Tibial nerve (tissue), 4 donors: ENCODE measurements around the gene XPO5. TPM values are rescaled to one million over a fixed set of nuclear protein-coding genes. Genes with fewer than 3 reads are reported as not detected.
"Not testable (repeated sequence)": the region's sequence is repeated elsewhere in the genome, so short reads cannot be mapped to it uniquely, and the experiment has no call there.

Source experiments
- DNase-seq, 2 donors: peaks; one replicate each; pipeline ENCODE4 v3.0.0-alpha.2; 2019; ENCODE audit warnings: low spot score in 2 of 2
- H3K27ac ChIP-seq, 4 donors: fragments of 200-600 bp; sonication (generic) in 3 of 4; one replicate each; pipeline ENCODE4 v1.5.1; 2017 to 2019; ENCODE audit warnings: mild to moderate bottlenecking in 1 of 4
- H3K27me3 ChIP-seq, 2 donors: fragments of 200-600 bp; sonication (generic) in 1 of 2; one replicate each; pipeline versions ENCODE4 v1.5.1 to v1.6.0; 2017 to 2019
- H3K36me3 ChIP-seq, 3 donors: fragments of 200-600 bp; sonication (generic); one replicate each; pipeline ENCODE4 v1.5.1; 2018 to 2019
- H3K4me1 ChIP-seq, 4 donors: fragments of 200-600 bp; sonication (generic) in 3 of 4; one replicate each; pipeline ENCODE4 v1.5.1; 2017 to 2019
- H3K4me3 ChIP-seq, 4 donors: fragments of 200-600 bp; sonication (generic) in 3 of 4; one replicate each; pipeline ENCODE4 v1.5.1; 2017 to 2019; ENCODE audit warnings: mild to moderate bottlenecking in 1 of 4, moderate library complexity in 1 of 4
- H3K9me3 ChIP-seq, 4 donors: fragments of 200-600 bp; sonication (generic) in 3 of 4; one replicate each; pipeline ENCODE4 v1.5.1; 2017 to 2019
- EP300 ChIP-seq, 2 donors: sonication (generic); formaldehyde crosslinking; IDR thresholded peaks; one replicate each; pipeline ENCODE4 v1.6.1; 2017; ENCODE audit warnings: antibody characterized with exemption in 2 of 2, mild to moderate bottlenecking in 1 of 2
- POLR2A ChIP-seq, 2 donors: fragments of 450-650 bp; IDR thresholded peaks; one replicate each; pipeline ENCODE4 v1.6.1; 2017; ENCODE audit warnings: antibody characterized with exemption in 2 of 2, mild to moderate bottlenecking in 2 of 2, moderate library complexity in 2 of 2
- WGBS, 2 donors: methylation state at CpG; one replicate each; pipeline ENCODE4 v1.1.5; 2018; 5-methylcytosine and 5-hydroxymethylcytosine counted together
- total RNA-seq, 4 donors: library from RNA; depleted of rRNA; stranded (reverse); fragments of >200 nt; gene quantifications; one replicate each; pipeline ENCODE4 v1.1.0, GENCODE V29; 2016
- TF ChIP-seq, protein P1 (sequence below), 5 experiments: fragments of 200-600 bp in 3 of 5; fragments of 450-650 bp in 2 of 5; sonication (generic) in 3 of 5; IDR thresholded peaks; one replicate each; pipeline ENCODE4 v1.5.1; 2016 to 2019; ENCODE audit warnings: antibody characterized with exemption in 5 of 5, mild to moderate bottlenecking in 3 of 5, moderate library complexity in 2 of 5

The XPO5 gene
- total RNA-seq, 4 donors from 2014 or later = 12.5 to 38.3 (median 32.8) TPM

DNA sequence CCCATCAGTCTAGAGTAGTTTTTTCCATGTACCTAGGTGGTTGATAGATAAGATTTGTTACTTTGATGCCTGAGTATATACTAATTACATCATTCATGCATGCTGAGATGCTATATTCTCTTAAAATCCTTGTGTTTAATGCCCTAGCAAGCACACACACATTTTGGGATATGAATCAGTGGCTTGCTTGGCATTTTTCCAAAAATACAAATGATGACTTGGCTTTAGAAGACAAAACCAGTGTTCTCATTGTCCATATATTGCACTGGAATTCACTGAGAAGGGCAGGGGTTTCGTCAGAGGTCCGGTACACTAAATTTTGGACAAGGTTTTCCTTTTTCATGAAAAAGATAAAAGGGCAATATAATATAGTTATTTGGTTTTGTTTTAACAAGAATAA is 28.3 kb upstream of the XPO5 start:
- H3K27me3 ChIP-seq = no peaks in the 10 kb centered on the region
- no peak for TF ChIP-seq EP300 (IDR thresholded peaks at IDR 0.05)
- H3K9me3 ChIP-seq = no peaks in the 10 kb centered on the region
- DNase-seq = no peak
- no peak overlapping the region for H3K4me3 ChIP-seq
- H3K36me3 ChIP-seq = peaks cover 0 to 68% (median 7%) of the 10 kb centered on the region in 3 donors
- H3K27ac ChIP-seq = no peak overlapping the region
- WGBS, 2 donors = 47 to 78% methylated on average over 2 of the region's 2 CpGs
- H3K4me1 ChIP-seq = peaks cover 0 to 14% (median 0%) of the 10 kb centered on the region in 4 donors

DNA sequence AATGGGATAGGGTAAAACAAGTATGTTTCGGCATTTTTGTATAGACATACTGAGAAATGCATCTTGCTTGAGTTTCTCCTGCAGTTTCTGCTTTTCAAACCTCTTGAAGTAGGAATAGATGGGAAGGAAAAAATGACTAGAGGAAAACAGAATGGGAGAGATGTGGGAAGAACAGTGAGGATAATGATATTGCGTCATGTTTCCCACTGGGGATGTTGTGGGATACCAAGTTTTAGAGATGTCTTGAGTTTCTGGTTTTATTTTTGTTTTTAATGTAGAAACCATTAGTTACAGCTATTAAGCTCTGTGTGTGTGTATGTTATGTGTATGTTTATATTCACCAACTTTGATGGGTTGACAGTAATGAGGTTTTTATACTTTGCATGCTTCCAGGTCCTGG is 24.8 kb upstream of the XPO5 start:
- TF ChIP-seq POLR2A (IDR thresholded peaks at IDR 0.05) (no peak), EP300 (IDR thresholded peaks at IDR 0.05) (no peak)
- TF ChIP-seq, protein P1, sequence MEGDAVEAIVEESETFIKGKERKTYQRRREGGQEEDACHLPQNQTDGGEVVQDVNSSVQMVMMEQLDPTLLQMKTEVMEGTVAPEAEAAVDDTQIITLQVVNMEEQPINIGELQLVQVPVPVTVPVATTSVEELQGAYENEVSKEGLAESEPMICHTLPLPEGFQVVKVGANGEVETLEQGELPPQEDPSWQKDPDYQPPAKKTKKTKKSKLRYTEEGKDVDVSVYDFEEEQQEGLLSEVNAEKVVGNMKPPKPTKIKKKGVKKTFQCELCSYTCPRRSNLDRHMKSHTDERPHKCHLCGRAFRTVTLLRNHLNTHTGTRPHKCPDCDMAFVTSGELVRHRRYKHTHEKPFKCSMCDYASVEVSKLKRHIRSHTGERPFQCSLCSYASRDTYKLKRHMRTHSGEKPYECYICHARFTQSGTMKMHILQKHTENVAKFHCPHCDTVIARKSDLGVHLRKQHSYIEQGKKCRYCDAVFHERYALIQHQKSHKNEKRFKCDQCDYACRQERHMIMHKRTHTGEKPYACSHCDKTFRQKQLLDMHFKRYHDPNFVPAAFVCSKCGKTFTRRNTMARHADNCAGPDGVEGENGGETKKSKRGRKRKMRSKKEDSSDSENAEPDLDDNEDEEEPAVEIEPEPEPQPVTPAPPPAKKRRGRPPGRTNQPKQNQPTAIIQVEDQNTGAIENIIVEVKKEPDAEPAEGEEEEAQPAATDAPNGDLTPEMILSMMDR (IDR thresholded peaks at IDR 0.05) = no peak
- Histone ChIP-seq H3K36me3 (peaks cover 0 to 73% (median 7%) of the 10 kb centered on the region in 3 donors), H3K9me3 (no peaks in the 10 kb centered on the region), H3K27me3 (no peaks in the 10 kb centered on the region), H3K4me1 (peaks cover 0 to 7% (median 0%) of the 10 kb centered on the region in 4 donors), H3K27ac (no peak overlapping the region), H3K4me3 (no peak overlapping the region)
- DNase-seq = no peak
- 92 to 95% methylated on average over 2 of the region's 2 CpGs for WGBS, 2 donors

DNA sequence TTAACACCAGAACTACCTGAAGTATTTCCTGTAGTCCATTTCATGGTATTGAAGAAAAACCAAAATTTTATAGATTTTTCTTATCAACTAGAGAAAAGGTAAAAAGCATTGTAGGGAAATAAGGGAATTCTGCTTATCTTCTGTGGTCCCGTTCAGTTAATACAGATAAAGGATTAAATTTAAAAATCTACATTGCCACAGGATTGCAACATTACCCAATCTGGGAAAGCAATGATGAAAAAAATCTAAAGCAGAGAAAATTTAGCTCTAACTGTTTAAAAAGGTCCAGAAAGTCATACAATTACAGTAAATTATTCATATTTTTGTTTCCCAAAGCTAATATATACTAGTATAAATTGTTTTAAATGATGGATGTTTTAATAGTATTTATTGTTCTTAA is 18.1 kb upstream of the XPO5 start:
- no peak for DNase-seq
- Histone ChIP-seq H3K27me3 (no peaks in the 10 kb centered on the region), H3K36me3 (peaks cover 0 to 53% (median 0%) of the 10 kb centered on the region in 3 donors), H3K4me3 (no peak overlapping the region), H3K27ac (no peak overlapping the region), H3K4me1 (no peaks in the 10 kb centered on the region), H3K9me3 (no peaks in the 10 kb centered on the region)
- WGBS, 2 donors = 84 to 94% methylated on average over 1 of the region's 1 CpG
- TF ChIP-seq POLR2A (IDR thresholded peaks at IDR 0.05) (no peak), EP300 (IDR thresholded peaks at IDR 0.05) (no peak)
- TF ChIP-seq, protein P1 (IDR thresholded peaks at IDR 0.05) = no peak

DNA sequence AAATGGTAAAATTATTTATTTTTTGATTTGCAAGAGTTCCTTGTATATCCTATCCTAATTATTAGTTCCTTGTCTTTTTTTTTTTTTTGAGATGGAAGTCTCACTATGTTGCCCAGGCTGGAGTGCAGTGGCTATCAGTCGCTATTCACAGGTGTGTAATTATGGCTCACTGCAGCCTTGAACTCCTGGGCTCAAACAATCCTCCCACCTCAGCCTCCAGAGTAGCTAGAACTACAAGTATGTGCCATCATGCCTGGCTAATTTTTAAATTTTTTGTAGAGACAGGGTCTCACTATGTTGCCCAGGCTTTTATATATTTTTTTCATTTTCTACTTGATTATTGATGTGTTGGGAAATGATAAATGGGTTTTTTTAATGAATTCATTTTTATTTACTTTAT is 13.7 kb upstream of the XPO5 start:
- not testable (repeated sequence) for DNase-seq, H3K4me3 ChIP-seq, H3K4me1 ChIP-seq, H3K9me3 ChIP-seq, H3K27me3 ChIP-seq, H3K27ac ChIP-seq
- WGBS, 2 donors = 92 to 96% methylated on average over 1 of the region's 1 CpG
- H3K36me3 ChIP-seq = peaks cover 0 to 74% (median 12%) of the 10 kb centered on the region in 3 donors

DNA sequence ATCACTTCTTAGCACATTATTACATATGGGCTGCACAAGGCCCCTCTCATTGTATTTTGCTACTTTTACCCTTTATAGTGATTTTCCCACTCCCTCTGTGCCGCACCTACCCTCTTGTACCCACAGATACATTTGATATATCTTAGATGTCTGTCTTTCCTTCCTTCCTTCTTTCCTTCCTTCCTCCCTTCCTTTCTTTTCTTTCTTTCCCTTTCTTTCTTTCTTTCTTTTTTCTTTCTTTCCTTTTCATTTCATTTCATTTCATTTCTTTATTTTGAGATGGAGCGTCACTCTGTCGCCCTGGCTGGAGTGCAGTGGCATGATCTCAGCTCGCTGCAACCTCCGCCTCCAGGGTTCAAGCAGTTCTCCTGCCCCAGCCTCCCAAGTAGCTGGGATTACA is 12.4 kb upstream of the XPO5 start:
- no peaks in the 10 kb centered on the region for H3K27me3 ChIP-seq
- peaks cover 0 to 88% (median 19%) of the 10 kb centered on the region in 3 donors for H3K36me3 ChIP-seq
- H3K27ac ChIP-seq = no peak overlapping the region
- no peak overlapping the region for H3K4me3 ChIP-seq
- TF ChIP-seq, protein P1 (IDR thresholded peaks at IDR 0.05) = no peak
- TF ChIP-seq EP300 (IDR thresholded peaks at IDR 0.05) = no peak
- TF ChIP-seq POLR2A (IDR thresholded peaks at IDR 0.05) = no peak
- H3K4me1 ChIP-seq = no peaks in the 10 kb centered on the region
- H3K9me3 ChIP-seq = no peaks in the 10 kb centered on the region
- DNase-seq = no peak
- WGBS, 2 donors = 96% methylated on average over 5 of the region's 5 CpGs

DNA sequence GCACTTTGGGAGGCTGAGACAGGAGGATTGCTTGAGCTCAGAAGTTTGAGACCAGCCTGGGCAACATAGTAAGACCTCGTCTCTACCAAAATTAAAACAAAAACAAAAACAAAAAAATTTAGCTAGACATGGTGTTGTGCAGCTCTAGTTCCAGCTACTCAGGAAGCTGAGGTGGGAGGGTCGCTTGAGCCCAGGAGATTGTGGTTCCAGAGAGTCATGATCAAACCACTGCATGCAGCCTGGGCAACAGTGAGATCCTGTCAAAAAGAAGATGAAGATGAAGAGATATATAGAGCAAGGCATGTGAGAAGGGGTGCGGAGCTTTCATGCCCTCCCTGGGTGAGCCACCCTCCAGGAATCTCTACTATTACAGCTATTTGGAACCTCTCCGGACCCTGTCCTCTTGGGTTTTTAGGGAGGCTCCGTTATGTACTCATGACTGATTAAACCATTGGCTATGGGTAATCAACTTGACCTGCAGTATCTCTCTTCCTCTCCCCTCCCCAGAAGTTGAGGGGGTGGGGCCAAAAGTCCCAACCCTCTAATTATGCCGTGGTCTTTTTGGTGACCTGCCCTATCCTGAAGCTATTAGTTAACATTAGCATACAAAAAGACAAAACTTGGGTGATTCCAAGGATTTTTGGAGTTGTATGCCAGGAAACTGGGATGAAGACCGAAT is 9.2 kb upstream of the XPO5 start:
- Histone ChIP-seq H3K9me3 (no peaks in the 10 kb centered on the region), H3K36me3 (peaks cover 0 to 72% (median 19%) of the 10 kb centered on the region in 3 donors), H3K27me3 (no peaks in the 10 kb centered on the region), H3K4me3 (no peak overlapping the region), H3K4me1 (no peaks in the 10 kb centered on the region), H3K27ac (no peak overlapping the region)
- no peak for TF ChIP-seq POLR2A (IDR thresholded peaks at IDR 0.05)
- TF ChIP-seq, protein P1 (IDR thresholded peaks at IDR 0.05) = no peak
- TF ChIP-seq EP300 (IDR thresholded peaks at IDR 0.05) = no peak
- DNase-seq = no peak
- WGBS, 2 donors = 90% methylated on average over 7 of the region's 7 CpGs
